Glomerular visceral epithelial cell (primary cell): ENCODE measurements around the gene LMOD1.
A peak's percentile ranks its signal among the peaks of the same experiment; 100 is the strongest.
"Not testable (repeated sequence)": the region's sequence is repeated elsewhere in the genome, so short reads cannot be mapped to it uniquely, and the experiment has no call there.

Experiments used
- DNase-seq: peaks from one replicate; pipeline ENCODE4 v3.0.0-alpha.2; 2016; ENCODE audit errors: extremely low spot score

LMOD1 gene

DNA sequence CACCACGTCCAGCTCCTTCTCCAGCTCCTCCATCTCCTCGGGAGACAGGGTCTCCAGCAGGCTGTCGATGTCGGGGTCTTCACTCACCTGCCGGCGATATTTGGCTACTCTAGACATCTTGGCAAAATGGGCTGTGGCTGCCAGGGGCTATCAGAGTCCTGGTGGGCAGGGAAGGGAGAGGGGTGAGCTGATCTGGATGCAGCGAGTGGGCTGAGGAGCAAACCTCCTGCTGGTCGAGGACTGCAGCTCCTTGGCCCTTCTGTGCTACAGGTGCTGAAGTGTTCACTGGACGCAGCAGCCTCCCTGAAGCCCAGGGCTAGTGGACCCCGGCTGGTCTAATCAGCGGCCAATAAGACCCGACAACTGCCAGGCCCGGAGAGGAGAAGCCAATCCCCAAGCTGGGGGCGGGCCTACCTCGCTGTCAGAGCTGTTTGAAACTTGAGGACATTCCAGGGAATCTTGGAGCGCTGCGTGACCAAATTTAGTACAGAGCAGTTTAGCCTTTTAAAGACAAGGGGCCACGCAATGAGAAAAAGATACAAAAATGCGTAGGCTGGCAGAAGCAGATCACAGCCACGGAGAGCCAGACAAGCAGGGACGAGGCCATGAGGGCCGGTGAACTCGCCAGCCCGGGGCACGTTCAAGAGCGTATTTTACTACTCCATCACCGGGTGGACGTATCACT is at the start of gene LMOD1:
Gene LMOD1 (minus strand): TSS at position 325 of the 685 bp plus-strand sequence. CDS start 208 bp downstream, at position 117.
- DNase-seq: peak; percentile 74

DNA sequence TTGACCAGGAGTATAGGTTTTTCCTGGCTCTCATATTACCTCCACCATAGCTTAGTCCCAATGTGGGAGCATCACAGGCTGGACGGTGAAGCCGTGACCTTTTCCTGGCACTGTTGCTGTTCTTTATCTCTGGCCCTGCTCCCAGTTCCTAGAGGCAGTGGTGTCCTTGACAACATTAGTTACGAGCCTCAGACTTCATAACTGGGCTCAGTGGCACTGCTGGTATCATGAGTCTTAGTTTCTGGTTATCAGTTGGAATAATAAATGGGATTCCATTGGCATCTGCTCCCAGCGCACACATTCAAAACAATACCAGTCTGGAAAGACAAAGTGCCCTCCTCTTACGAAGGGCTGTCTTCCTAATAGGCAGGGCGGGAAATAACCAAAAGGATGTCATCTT is 44.1 kb upstream of the LMOD1 start:
- DNase-seq: no peak

DNA sequence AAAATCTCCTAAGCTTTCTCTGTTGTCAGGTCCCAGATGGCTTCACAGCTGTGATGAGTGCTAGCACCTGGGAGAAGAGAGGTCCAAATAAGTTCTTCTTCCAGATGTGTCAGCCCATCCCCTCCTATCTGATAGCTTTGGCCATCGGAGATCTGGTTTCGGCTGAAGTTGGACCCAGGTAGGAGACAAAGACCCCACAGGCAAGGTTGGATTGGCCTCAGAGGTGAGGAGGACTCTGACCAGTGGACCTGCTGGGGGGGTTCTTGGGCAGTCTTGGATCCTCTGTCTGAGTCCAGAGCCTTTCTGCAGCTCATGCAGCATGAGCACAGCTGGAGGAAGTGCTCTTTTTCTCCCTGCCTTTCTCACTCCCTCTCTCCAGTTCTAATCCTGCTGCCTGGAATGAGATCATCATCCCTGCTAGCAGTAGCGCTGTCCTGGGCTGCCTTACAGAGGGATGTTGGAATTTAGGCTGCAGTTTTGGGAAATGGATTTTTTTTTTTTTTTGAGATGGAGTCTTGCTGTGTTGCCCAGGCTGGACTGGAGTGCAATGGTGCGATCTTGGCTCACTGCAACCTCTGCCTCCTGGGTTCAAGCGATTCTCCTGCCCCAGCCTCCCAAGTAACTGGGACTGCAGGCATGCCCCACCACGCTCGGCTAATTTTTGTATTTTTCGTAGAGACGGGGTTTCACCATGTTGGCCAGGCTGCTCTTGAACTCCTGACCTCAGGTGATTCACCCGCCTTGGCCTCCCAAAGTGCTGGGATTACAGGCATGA is 43.2 kb upstream of the LMOD1 start:
- no peak for DNase-seq

DNA sequence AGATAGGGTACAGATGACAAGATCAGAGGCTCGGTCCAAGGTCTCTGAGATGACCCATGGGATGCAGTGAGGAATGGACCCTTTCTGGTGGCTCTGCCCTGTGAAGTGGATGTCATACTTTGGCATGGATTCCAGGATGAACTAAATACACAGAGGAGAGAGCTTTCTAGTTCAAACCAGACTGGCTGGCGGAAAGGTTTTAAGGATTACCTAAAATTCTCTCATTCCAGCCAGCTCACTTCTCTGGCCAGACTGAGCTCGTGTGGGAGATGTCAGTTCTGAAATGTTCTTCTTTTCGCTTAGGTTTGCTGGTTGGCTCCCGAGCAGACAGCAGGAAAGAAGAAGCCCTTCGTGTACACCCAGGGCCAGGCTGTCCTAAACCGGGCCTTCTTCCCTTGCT is 42.3 kb upstream of the LMOD1 start:
- DNase-seq: no peak

DNA sequence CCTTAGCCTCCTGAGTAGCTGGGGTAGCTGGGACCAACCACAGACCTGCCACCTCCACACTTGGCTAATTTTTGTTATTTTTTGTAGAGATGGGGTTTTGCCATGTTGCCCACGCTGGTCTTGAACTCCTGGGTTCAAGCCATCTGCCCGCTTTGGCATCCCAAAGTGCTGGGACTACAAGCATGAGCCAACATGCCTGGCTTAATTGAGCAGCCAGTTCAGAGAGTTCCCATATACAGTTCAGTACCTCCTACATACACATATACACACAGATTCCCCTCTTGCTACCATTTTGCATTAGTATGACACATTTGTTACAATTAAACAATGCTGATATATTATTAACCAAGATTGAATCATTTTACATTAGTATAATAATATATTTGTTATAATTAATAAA is 39.0 kb upstream of the LMOD1 start:
- no peak for DNase-seq

DNA sequence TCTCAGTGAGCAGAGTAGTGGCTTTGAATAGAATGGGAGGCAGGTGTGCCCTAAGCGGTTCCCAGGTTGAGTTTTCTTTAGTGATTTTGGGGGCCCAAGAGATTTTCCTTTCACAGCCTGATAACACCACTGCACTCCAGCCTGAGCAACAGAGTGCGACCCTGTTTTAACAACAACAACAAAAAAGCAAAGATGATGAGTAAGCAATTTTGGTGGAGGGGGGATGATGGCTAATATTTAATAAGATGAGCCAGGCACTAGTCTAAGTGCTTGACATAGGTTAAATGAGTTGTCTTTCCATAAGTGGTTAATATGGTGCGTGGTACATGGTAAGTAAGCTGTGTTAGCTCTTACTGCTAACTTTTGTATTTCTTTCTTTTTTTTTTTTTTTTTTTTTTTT is 38.1 kb upstream of the LMOD1 start:
- DNase-seq: no peak

DNA sequence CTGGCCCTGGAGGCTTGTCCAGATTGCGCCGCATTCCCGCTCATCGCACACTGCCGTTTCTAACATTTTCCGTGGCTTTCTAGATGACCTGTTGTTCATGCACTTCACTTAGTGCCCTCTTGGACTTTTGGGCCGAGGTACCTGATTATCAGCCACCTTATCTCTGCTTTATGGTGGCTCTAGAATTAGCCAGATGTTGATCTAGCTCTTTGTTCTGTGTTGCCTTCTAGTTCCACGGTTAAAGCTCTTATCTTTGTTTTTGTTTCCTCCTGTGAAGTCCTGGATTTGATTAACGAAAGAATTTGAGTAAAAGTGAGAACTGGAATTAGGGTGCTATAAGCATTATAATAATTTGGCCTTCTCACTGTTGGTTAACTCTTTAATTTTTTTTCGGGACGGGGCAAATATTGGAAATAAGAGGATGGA is 37.0 kb upstream of the LMOD1 start:
- no peak for DNase-seq

DNA sequence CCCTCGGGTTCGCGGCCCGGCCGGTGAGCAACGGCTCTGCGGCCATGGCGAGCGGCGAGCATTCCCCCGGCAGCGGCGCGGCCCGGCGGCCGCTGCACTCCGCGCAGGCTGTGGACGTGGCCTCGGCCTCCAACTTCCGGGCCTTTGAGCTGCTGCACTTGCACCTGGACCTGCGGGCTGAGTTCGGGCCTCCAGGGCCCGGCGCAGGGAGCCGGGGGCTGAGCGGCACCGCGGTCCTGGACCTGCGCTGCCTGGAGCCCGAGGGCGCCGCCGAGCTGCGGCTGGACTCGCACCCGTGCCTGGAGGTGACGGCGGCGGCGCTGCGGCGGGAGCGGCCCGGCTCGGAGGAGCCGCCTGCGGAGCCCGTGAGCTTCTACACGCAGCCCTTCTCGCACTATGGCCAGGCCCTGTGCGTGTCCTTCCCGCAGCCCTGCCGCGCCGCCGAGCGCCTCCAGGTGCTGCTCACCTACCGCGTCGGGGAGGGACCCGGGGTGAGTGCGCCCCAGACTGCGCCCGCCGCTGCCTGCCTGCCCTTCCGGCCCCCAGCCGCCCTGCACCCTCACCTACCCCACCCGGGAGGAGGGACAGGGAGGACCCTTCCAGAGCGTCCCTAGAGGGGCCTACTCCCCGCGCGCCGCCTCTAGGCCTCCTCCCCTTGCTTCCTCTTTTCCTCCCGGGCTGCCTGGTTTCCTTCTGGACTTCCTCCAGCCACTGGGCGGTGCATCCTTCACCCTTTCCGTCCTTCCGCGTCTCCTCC is 36.5 kb upstream of the LMOD1 start, which contains the start of gene RNPEP:
Gene RNPEP (plus strand): TSS at position 26 of the 757 bp plus-strand sequence. CDS start 19 bp downstream, at position 45.
- peak; percentile 85 for DNase-seq

DNA sequence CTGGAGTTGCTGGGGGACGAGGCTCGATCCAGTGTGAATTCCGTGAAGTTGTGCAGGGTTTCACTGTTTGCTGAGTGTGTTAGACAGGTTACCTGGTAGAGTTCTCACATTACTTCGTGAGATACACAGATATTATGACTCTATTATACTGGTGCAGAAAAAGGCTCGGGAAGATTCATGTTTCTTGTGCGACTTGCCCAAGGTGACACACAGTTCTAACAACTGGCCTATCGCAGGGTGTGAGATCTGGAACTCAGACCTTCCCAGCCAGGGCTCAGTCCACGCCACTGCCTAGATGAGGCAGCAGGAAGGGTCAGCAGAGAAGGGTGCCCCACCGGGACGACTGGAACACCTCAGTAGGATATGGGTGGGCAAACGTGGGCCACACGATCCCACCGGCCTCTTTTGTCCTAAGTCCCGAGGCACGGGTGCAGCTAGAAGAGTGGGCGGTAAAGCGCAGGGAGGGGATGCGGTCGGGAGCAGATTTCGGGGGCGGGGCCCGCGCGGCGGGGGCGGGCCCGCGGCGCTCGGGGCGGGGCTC is 35.8 kb upstream of the LMOD1 start:
- DNase-seq: no peak

DNA sequence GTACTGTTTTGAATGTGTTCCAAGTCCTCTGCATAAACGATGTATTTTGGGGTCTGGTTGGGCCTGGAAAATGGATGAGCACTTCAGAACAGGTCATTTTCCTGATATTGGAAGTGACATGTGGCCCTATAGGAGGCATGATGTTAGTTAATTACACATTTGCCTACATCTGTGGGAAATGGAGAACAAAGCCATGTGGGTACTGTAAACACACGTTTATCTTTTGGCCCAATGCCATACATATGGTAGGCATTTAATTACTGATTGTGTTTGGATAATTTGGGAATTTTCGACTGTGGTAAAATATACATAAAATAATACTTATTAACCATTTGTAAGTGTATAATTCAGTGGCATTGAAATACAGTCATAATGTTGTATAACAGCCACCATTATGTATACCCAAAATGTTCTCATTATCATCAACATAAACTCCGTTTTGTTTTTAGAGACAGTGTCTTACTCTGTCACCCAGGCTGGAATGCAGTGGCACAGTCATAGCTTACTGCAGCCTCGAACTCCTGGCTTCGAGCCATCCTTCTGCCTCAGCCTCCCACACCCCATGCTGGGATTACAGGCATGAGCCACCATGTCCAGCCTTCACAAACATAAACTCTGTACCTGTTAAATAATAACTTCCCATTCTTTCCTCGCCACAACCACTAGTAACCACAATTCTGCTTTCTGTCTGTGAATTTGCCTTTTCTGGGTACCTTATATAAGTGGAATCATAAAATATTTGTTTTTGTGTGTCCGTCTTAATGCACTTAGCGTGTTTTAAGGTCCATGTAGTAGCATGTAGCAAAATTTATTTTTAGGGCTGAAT is 24.2 kb upstream of the LMOD1 start:
- peak; percentile 71 for DNase-seq

DNA sequence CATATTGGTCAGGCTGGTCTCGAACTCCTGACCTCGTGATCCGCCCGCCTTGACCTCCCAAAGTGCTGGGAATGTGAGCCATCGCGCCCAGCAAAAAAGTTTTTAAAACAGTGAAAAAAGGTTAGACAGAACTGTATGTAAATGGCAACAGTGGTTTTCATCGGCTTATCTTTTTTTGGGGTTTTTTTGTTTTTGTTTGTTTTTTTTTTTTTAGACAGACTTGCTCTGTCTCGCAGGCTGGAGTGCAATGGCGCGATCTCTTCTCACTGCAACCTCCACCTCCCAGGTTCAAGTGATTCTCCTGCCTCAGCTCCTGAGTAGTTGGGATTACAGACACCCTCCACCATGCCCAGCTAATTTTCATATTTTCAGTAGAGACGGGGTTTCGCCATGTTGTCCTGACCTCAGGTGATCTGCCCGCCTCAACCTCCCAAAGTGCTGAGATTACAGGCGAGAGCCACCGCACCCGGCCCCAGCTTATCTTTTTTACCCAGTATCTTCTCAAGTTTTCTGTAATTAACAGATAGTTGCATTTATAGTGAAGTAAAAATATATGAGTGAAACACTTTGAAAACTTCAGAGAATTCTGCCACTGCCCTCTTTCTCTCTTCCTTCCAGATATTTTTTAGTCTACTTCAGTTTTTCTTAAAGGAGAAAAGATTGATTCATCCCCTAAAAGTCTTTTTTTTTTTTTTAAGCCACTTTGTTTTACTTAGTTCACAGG is 22.0 kb upstream of the LMOD1 start:
- no peak for DNase-seq

DNA sequence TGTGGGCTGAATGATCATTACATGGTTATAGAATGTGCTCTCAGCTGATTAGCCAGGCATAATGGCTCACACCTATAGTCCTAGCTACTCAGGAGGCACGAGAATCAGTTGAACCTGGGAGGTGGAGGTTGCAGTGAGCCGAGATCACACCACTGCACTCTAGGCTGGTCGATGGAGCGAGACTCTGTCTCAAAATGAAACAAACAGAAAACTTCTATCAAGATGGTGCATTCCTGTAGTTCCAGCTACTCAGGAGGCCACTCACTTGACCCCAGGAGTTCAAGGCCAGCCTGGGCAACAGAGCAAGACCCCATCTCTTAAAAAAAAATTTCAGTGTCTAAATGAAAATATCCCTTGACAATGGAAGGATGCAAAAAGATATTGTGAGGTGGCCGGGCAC is 19.8 kb upstream of the LMOD1 start:
- peak; percentile 38 for DNase-seq

DNA sequence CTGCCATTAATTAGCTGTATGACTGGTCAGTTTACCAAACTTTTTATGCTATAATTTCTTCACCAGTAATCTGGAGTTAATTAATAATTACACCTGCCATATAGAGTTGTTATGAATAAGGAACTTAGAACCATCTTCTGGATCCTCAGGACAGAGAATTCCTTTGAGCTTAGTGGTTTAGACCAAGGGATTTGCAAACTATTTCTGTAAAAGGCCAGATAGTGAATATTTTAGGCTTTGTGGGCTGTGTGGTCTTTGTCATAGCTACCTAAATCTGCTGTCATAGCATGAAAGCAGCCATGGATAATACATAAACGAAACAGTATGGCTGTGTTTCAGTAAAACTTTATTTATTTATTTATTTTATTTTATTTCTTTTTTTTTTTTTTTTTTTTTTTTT is 17.9 kb upstream of the LMOD1 start:
- peak; percentile 53 for DNase-seq

DNA sequence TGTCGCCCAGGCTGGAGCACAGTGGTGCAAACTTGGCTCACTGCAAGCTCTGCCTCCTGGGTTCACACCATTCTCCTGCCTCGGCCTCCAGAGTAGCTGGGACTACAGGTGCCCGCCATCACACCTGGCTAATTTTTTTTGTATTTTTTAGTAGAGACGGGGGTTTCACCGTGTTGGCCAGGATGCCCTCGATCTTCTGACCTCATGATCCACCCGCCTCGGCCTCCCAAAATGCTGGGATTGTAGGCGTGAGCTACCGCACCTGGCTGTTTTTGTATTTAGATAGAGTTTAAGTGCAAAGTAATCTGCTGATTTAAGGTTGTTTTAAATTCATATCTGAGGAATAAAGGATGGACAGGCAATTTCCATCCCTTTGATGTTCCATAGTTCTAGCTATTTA is 16.0 kb upstream of the LMOD1 start:
- not testable (repeated sequence) for DNase-seq

DNA sequence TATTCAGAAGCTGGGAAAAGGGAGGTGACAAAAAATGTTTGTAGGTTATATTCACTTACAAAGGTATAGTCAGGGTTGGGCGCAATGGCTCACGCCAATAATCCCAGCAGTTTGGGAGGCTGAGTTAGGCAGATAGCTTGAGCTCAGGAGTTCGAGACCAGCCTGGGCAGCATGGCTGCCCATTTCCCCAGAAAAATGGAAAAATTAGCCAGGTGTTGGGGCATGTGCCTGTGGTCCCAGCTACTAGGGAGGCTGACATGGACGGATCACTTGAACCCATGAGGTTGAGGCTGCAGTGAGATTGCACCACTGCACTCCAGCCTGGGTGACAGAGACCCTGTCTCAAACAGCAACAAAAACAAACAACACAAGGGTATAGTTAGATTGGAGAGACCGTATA is 12.0 kb upstream of the LMOD1 start:
- no peak for DNase-seq

DNA sequence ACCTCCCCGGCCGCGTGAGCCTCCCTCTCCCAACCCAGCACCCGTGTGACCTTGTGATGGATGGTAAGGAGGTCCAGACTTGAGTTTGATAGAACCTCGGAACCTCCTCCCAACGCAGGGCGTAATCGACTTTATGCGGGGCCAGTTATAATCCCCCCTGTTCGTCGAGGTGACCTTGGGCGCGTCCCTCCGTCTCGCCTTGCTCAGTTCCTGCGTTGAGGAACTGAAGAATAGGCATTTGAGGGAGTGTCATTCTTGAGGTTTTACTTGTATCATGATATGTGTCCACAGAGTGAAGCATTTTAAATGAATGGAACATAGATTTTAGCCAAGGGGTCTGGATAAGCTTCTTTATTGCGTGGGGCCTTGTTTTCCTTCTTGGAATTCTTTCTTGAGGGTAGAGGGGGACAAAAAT is 9.4 kb upstream of the LMOD1 start:
- DNase-seq: no peak

DNA sequence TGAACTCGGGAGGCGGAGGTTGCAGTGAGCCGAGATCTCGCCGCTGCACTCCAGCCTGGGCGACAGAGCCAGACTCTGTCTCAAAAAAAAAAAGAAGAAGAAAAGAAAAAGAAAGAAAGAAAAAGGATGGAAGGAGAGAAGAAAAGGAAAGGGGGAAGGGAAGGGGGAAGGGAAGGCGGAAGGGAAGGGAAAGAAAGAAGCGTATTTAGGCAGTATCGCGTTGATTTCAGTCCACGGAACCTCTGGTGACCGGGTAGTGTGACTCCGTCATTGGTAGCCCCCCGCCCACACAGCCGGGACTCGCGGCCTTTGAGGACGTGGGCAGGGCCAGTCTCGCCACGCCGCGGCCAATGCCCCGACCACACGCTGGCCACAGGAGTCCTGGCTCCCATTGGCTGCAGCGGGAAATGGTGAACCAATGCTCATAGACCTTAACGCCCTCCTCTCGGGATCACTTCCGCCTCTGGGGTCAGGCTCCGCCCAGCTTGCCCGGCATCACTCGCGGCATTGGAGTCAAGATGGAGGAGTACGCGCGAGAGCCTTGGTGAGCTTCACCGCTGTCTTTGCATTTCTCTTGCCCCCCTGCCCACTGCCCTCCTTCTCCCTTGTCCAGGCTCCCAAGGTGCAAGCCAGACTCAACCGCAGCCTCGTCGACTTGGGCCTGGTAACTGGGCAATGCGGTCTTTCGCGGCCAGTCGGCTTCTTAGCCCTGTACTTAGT is 8.8 kb upstream of the LMOD1 start, which contains the start of gene TIMM17A:
Gene TIMM17A (plus strand): TSS at position 495 of the 720 bp plus-strand sequence. CDS start 24 bp downstream, at position 519.
- DNase-seq: peak; percentile 98

DNA sequence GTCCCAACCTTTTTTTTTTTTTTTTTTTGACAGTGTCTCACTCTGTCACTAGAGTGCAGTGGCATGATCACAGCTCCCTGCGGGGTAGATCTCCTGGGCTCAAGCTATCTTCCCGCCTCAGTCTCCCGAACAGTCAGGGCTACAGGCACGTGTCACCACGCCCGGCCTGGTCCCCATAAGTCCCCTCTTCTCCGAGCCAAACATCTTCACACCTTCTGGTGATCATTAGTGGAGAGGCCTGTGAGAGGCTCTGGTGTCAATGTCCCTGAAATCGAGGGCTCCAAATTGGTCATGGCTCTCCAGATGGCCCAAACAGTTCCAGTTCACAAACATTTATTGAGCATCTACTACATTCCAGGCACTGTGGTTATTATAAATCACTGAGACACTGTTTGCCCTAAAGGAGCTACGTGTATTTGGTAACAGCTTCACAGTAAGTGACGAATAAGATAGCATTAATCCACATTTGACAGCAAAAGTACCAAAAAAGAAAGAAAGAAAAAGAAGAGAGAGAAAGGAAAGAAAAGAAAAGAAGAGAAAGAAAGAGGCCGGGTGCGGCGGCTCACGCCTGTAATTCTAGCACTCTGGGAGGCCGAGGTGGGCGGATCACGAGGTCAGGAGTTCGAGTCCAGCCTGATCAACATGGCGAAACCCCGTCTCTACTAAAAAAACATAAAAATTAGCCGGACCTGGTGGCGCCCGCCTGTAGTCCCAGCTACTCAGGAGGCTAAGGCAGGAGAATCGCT is 8.1 kb upstream of the LMOD1 start:
- no peak for DNase-seq

DNA sequence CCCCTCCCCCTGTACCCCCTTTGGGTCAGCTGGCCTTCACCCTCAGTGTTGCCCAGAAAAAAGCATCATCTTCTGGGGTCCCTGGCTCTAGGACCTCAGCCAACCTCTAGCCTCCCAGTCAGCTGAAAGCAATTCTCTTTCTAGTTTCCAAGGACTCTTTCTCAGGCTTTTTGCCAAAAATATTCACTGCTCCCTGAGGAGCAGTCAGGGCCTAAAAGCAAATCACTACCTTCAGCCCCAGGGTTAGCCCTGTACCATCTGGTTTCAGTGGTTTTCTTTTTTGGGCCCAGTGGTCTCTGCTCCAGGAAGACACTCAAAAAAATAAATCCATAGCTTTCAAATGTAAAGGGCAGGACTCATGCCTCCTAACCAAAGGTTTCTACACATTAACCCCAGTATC is 3.1 kb upstream of the LMOD1 start:
- DNase-seq: no peak
